MCF 10A (cell line): ENCODE results near the gene KCNMB4. TPM values are rescaled to one million over a fixed set of nuclear protein-coding genes. Genes with fewer than 3 reads are reported as not detected.
A peak's percentile ranks its signal among the peaks of the same experiment; 100 is the strongest.

Experiments
- Bru-seq: library from RNA; stranded (reverse); fragments of 400-500 nt; gene quantifications from one replicate; lab custom pipeline; 2021; lab: Mats Ljungman, UMichigan
- BruChase-seq, 2 experiments: library from RNA; stranded (reverse); fragments of 400-500 nt; gene quantifications; one replicate each; lab custom pipeline; 2021; lab: Mats Ljungman, UMichigan
- BruUV-seq: library from RNA; stranded (reverse); fragments of 400-500 nt; replicated peaks from 2 replicates; lab custom pipeline; 2021; lab: Mats Ljungman, UMichigan
- CTCF ChIA-PET: fragments of 300-600 bp; sonication (Branson Sonifier 250); formaldehyde crosslinking; extraction: SDS; loops from one replicate; lab custom pipeline; 2021; ENCODE audit warnings: antibody characterized with exemption, inconsistent platforms; lab: Yijun Ruan, JAX
- POLR2A ChIA-PET: fragments of 300-600, 350-650 bp; sonication (Branson Sonifier 250); formaldehyde crosslinking; extraction: SDS; loops from one replicate; lab custom pipeline; 2020; ENCODE audit warnings: antibody characterized with exemption, inconsistent platforms; lab: Yijun Ruan, JAX
- DNase-seq: peaks from one replicate; pipeline ENCODE4 v3.0.0-alpha.2; 2018; ENCODE audit not compliant: unreplicated experiment
- H3K27ac Mint-ChIP-seq: one replicate; pipeline ENCODE4 v1.8.0; 2022; ENCODE audit warnings: mild to moderate bottlenecking, low read depth, mixed read lengths; ENCODE audit not compliant: unreplicated experiment
- H3K27me3 Mint-ChIP-seq: one replicate; pipeline ENCODE4 v1.8.0; 2022; ENCODE audit warnings: mixed read lengths; ENCODE audit not compliant: insufficient read depth, unreplicated experiment
- H3K36me3 Mint-ChIP-seq: one replicate; pipeline ENCODE4 v1.8.0; 2022; ENCODE audit warnings: mild to moderate bottlenecking, moderate library complexity, mixed read lengths; ENCODE audit not compliant: insufficient read depth, unreplicated experiment
- H3K4me1 Mint-ChIP-seq: one replicate; pipeline ENCODE4 v1.8.0; 2022; ENCODE audit warnings: mixed read lengths; ENCODE audit not compliant: insufficient read depth, unreplicated experiment
- H3K4me3 Mint-ChIP-seq: one replicate; pipeline ENCODE4 v1.8.0; 2022; ENCODE audit warnings: mild to moderate bottlenecking, moderate library complexity, mixed read lengths; ENCODE audit not compliant: unreplicated experiment
- H3K9me3 Mint-ChIP-seq: one replicate; pipeline ENCODE4 v1.8.0; 2022; ENCODE audit warnings: mixed read lengths; ENCODE audit not compliant: unreplicated experiment
- CTCF ChIP-seq: fragments of 200-600 bp; IDR thresholded peaks from one replicate; pipeline ENCODE4 v1.8.0; 2022; ENCODE audit warnings: antibody characterized with exemption, mild to moderate bottlenecking; ENCODE audit not compliant: unreplicated experiment
- intact Hi-C: fragments of 100-400 bp; cut with micrococcal nuclease; formaldehyde crosslinking; loops from 2 replicates; pipeline ENCODE4 v1.14.1; 2022
- long read RNA-seq: library from polyadenylated mRNA; stranded (forward); transcript quantifications from one replicate; pipeline ENCODE4 v2.0.0, GENCODE V29; 2022
- total RNA-seq: library from RNA; stranded (reverse); gene quantifications from 2 replicates; pipeline ENCODE4 v1.2.3, GENCODE V29; 2022

The KCNMB4 gene
- not detected in 2 replicates for total RNA-seq
- Bru-seq, nascent RNA = percentile 23 among the genes with signal in this experiment
- percentile 32 among the genes with signal in this experiment for BruChase-seq, experiment 1, labeled RNA remaining after a 6-hour chase
- percentile 21 among the genes with signal in this experiment for BruChase-seq, experiment 2, labeled RNA remaining after a 2-hour chase
- long read RNA-seq = 0 reads

- BruUV-seq = no TSS peak
- ChIA-PET CTCF (interaction anchor here (0.6 to 0.9 kb wide), 3 partner anchors 135 to 486 kb away, joined by 3 read pairs; no protein-coding TSS in a partner anchor), POLR2A (interaction anchor here (0.7 to 2.0 kb wide), 2 partner anchors 48 to 122 kb away, joined by 3 to 6 read pairs; partner anchors contain the start of gene CNOT2)
- peak within 1 kb of the TSS; percentile 80 for H3K4me3 Mint-ChIP-seq
- intact Hi-C loops = no loop called here
- DNase-seq = peak; percentile 42
- peaks cover 9% of the 10 kb centered on the region for H3K4me1 Mint-ChIP-seq
- H3K27ac Mint-ChIP-seq = no peak within 1 kb of the TSS
- H3K27me3 Mint-ChIP-seq = peaks cover 15% of the 10 kb centered on the region
- TF ChIP-seq CTCF = no peak
- no peaks in the 10 kb centered on the region for H3K36me3 Mint-ChIP-seq
- H3K9me3 Mint-ChIP-seq = no peaks in the 10 kb centered on the region
These were observed at the start of gene KCNMB4 for GRCh38 chr12:70365648-70366518. TSS of gene KCNMB4 (plus strand) at chr12:70366290. CDS start at chr12:70366735, 445 bp downstream.

- BruUV-seq = no TSS peak
- H3K9me3 Mint-ChIP-seq = no peaks in the 10 kb centered on the region
- POLR2A ChIA-PET = interaction anchor here (0.9 kb wide), 1 partner anchor 9 kb away, joined by 3 read pairs; no protein-coding TSS in a partner anchor
- no peak for DNase-seq
- CTCF ChIA-PET = no interaction called here
- H3K36me3 Mint-ChIP-seq = peaks cover 14% of the 10 kb centered on the region
- intact Hi-C loops = no loop called here
- H3K4me3 Mint-ChIP-seq = no peak overlapping the region
- no peak for TF ChIP-seq CTCF
- no peaks in the 10 kb centered on the region for H3K27me3 Mint-ChIP-seq
- H3K4me1 Mint-ChIP-seq = no peaks in the 10 kb centered on the region
- H3K27ac Mint-ChIP-seq = no peak overlapping the region
These were observed 48.3 kb upstream of the KCNMB4 start for GRCh38 chr12:70317781-70318180.

- no peak overlapping the region for H3K27ac Mint-ChIP-seq
- no peak overlapping the region for H3K4me3 Mint-ChIP-seq
- ChIA-PET POLR2A (interaction anchor here (0.6 to 1.2 kb wide), 2 partner anchors 218 to 483 kb away, joined by 3 to 4 read pairs; no protein-coding TSS in a partner anchor), CTCF (no interaction called here)
- no peaks in the 10 kb centered on the region for H3K27me3 Mint-ChIP-seq
- TF ChIP-seq CTCF = no peak
- no peaks in the 10 kb centered on the region for H3K9me3 Mint-ChIP-seq
- DNase-seq = no peak
- intact Hi-C loops = no loop called here
- peaks cover 23% of the 10 kb centered on the region for H3K36me3 Mint-ChIP-seq
- H3K4me1 Mint-ChIP-seq = no peaks in the 10 kb centered on the region
- no TSS peak for BruUV-seq
These were observed 46.5 kb upstream of the KCNMB4 start for GRCh38 chr12:70319605-70320004.

- BruUV-seq = no TSS peak
These were observed 44.9 kb upstream of the KCNMB4 start for GRCh38 chr12:70321191-70321590.

More at GRCh38 chr12:70321191-70321590, 44.9 kb upstream of the KCNMB4 start:
- H3K4me1 Mint-ChIP-seq = no peaks in the 10 kb centered on the region
- intact Hi-C loops = no loop called here
- H3K36me3 Mint-ChIP-seq = peaks cover 29% of the 10 kb centered on the region
- no peak overlapping the region for H3K4me3 Mint-ChIP-seq
- CTCF ChIA-PET = no interaction called here
- POLR2A ChIA-PET = no interaction called here
- H3K27me3 Mint-ChIP-seq = no peaks in the 10 kb centered on the region
- no peak for TF ChIP-seq CTCF
- no peak for DNase-seq
- no peak overlapping the region for H3K27ac Mint-ChIP-seq
- no peaks in the 10 kb centered on the region for H3K9me3 Mint-ChIP-seq
